IPS-15b (cell line): ENCODE measurements around the gene PILRA.
"Not testable (repeated sequence)": the region's sequence is repeated elsewhere in the genome, so short reads cannot be mapped to it uniquely, and the experiment has no call there.

Experiments
- H3K27me3 ChIP-seq: one replicate; pipeline ENCODE4 v1.6.1; 2013; ENCODE audit warnings: low read length; ENCODE audit not compliant: control insufficient read depth, insufficient read depth
- H3K36me3 ChIP-seq: one replicate; pipeline ENCODE4 v1.6.1; 2013; ENCODE audit warnings: low read length; ENCODE audit not compliant: control insufficient read depth, insufficient read depth
- H3K4me1 ChIP-seq: one replicate; pipeline ENCODE4 v1.6.1; 2013; ENCODE audit warnings: mild to moderate bottlenecking, low read length; ENCODE audit not compliant: control insufficient read depth, insufficient read depth
- H3K4me3 ChIP-seq: one replicate; pipeline ENCODE4 v1.5.1; 2013; ENCODE audit warnings: low read depth, low read length
- H3K9ac ChIP-seq: one replicate; pipeline ENCODE4 v1.6.1; 2013; ENCODE audit warnings: low read depth, mild to moderate bottlenecking, low read length
- H3K9me3 ChIP-seq: one replicate; pipeline ENCODE4 v1.6.1; 2013; ENCODE audit warnings: mild to moderate bottlenecking, low read length; ENCODE audit not compliant: control insufficient read depth, insufficient read depth

Gene PILRA

DNA sequence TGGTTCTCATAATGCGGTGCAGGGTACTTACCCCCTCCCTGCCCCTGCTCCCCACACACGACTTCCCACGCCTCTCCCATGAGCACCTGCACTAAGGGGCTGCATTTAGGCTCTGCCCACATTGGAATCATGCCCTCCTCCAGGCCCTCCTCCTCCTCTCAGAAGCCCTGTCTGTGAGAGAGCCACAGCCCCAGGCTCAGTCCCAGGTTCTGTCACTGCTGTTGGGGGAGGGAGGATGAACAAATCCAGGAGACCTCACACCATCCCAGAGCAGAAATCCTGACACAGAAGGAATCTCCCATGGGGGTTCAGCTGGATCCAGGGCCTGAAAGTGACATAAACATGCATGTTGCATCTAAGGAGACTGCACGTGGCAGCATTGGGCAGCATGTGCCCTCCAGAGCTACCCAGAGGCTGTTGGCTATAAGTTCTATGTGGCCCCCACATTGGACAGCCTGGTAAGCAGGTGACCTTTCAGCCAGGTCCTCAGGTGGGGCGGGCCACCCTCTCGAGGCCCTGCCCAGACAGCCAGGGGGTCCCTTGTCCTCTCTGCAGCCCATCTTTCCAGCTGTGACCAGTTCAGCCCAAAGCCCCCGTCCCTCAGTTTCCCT lies 1.6 kb upstream of the PILRA start:
- Histone ChIP-seq H3K36me3 (peaks cover 5% of the 10 kb centered on the region), H3K9ac (no peak overlapping the region), H3K4me1 (peaks cover 5% of the 10 kb centered on the region), H3K4me3 (no peak overlapping the region), H3K9me3 (no peaks in the 10 kb centered on the region), H3K27me3 (no peaks in the 10 kb centered on the region)

DNA sequence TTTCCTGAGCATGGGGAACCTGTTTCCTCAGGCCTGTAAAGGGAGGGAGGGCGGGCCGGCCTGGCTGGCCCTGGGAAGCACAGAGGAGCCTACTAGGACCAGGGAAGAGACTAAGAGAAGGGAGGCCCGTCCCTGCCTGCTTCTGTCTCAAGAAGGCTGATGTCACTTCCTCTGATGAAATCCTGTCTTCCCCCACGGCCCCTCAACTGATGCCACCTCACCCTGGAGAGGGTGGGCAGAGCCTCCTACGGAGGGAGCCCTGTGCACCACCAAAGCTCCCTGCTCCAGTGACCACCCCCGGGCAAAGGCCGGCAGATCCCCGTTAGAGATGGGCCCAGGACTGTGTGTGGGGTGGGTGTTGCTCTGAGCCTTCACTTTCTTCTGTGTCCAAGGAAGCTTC lies 1.0 kb upstream of the PILRA start:
- Histone ChIP-seq H3K27me3 (no peaks in the 10 kb centered on the region), H3K36me3 (peaks cover 5% of the 10 kb centered on the region), H3K9ac (no peak overlapping the region), H3K4me1 (peaks cover 5% of the 10 kb centered on the region), H3K4me3 (no peak overlapping the region), H3K9me3 (no peaks in the 10 kb centered on the region)

DNA sequence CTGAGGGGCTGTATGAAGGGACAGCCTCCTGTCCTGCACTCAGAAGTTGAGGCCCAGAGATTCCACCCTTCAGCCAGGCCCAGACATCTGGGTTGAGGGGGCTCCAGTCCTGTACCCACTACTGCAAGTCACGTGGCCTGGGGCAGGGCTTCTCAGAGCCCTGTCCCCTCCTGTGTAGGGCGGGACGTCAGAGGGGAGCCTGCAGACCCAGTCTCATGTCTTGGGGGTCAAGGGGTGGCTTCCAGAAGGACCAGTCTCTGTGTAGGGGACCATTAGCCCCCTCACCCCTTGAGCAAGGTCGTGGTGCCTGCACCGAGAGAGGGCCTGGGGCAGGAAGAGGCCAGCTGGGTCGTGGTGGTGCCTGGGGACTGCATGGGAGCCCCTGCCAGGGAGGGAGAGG lies 593 bp upstream of the PILRA start:
- Histone ChIP-seq H3K27me3 (no peaks in the 10 kb centered on the region), H3K4me3 (no peak overlapping the region), H3K9me3 (no peaks in the 10 kb centered on the region), H3K9ac (no peak overlapping the region), H3K36me3 (peaks cover 5% of the 10 kb centered on the region), H3K4me1 (peaks cover 5% of the 10 kb centered on the region)

DNA sequence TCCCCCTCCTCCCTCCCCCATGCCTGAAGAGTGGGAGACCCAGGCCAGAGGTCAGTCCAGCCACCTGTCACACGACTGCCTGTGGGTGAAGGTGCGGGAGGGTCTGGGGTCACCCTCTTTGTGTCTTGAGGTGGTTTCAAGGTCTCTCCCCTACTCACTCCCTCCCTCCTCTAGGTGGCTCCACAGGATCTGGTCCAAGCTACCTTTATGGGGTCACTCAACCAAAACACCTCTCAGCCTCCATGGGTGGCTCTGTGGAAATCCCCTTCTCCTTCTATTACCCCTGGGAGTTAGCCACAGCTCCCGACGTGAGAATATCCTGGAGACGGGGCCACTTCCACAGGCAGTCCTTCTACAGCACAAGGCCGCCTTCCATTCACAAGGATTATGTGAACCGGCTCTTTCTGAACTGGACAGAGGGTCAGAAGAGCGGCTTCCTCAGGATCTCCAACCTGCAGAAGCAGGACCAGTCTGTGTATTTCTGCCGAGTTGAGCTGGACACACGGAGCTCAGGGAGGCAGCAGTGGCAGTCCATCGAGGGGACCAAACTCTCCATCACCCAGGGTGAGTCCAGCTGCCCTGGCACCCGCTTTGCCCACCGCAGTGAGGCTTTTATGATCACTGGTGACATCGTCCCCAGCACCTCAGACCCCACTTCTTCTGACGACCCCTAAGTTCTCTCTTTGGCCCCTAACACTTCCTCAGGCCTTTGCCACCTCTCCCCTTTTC lies 747 bp downstream of the PILRA start:
- not testable (repeated sequence) for H3K4me3 ChIP-seq, H3K4me1 ChIP-seq, H3K9ac ChIP-seq, H3K9me3 ChIP-seq, H3K27me3 ChIP-seq, H3K36me3 ChIP-seq

DNA sequence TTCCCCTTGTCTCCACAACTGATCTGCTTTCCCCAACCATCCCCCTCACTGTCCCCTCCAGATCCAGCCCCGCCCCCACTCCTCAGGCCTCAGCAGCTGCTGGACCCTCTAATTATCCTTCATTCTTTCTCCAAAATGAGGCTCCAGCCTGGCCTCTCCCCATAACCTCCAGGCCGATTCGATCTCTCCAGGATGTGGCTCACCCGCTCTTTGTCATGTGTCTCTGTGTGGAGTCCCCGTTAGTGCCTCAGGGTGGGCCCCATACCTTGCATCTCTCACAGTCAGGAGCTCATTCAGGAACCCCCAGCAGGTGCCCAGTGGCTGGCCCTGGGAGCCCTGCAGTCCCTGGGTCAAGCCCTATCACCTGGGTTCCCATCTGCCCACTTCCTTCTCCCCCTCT lies 1.3 kb downstream of the PILRA start:
- Histone ChIP-seq H3K36me3 (no peaks in the 10 kb centered on the region), H3K9me3 (no peaks in the 10 kb centered on the region), H3K4me3 (no peak overlapping the region), H3K9ac (no peak overlapping the region), H3K27me3 (no peaks in the 10 kb centered on the region), H3K4me1 (peaks cover 2% of the 10 kb centered on the region)

DNA sequence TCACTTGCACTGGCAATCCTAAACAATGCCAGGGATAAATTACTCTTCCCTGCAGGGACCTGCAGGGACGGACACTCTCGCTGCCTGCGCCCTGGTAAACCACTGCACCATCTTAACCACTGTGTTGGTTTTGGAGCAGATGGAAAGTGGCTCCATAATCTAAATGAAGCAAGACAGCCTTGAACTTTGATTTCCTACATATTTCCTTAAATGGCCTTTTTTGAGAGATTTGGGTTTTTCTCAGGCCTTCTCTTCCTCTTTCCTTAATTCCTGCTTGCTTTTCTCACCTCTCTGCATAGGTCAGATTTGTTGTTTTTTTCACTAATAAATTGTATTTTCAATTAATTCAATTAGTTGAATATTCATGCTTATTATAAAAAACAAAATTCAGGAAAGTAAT lies 2.8 kb downstream of the PILRA start:
- H3K4me3 ChIP-seq: no peak overlapping the region
- H3K4me1 ChIP-seq: no peaks in the 10 kb centered on the region
- H3K9me3 ChIP-seq: no peaks in the 10 kb centered on the region
- no peak overlapping the region for H3K9ac ChIP-seq
- H3K36me3 ChIP-seq: no peaks in the 10 kb centered on the region
- H3K27me3 ChIP-seq: no peaks in the 10 kb centered on the region

DNA sequence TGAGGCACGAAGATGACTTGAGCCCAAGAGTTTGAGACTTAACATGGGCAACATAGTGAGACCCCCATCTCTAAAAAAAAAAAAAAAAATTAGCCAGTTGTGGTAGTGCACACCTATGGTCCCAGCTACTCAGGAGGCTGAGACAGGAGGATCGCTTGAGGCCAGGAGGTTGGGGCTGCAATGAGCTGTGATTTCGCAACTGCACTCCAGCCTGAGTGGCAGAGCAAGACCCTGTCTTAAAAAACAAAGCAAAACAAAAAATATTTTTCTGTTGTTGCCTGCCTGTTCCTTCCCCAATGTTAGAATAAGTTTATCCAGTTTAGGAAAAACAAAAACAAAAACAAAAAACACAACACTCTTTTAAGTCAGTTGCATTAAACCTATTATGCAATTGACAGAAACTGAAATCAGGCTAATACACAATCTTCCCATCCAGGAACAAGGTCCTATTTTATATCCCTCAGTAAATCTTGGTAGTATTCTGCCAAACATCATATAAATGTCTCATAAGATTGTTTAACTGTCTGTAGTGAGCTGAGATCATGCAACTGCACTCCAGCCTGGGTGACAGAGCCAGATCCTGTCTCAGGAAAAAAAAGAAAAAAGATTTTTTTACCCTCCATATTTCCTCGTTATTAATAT lies 4.9 kb downstream of the PILRA start:
- H3K4me3 ChIP-seq: no peak overlapping the region
- H3K9me3 ChIP-seq: no peaks in the 10 kb centered on the region
- no peak overlapping the region for H3K9ac ChIP-seq
- H3K4me1 ChIP-seq: no peaks in the 10 kb centered on the region
- H3K27me3 ChIP-seq: no peaks in the 10 kb centered on the region
- no peaks in the 10 kb centered on the region for H3K36me3 ChIP-seq

DNA sequence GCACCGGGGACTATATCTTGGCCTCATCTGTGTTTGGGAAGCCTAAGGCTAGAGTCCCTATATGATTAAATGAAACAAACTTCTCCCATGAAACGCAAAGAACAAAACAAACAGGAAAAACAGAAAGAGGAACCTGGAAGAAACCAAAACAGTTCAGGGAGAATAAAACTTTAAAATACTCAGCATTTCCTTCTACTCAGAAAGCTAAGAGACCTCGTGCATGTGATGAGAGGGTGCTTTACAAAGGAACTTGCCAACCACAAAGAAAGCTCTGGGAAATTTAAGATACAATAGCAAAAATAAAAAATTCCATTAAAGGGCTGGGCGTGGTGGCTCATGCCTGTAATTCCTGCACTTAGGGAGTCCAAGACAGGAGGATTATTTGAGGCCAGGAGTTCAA lies 6.9 kb downstream of the PILRA start:
- H3K27me3 ChIP-seq: no peaks in the 10 kb centered on the region
- H3K9ac ChIP-seq: no peak overlapping the region
- no peaks in the 10 kb centered on the region for H3K9me3 ChIP-seq
- no peak overlapping the region for H3K4me3 ChIP-seq
- no peaks in the 10 kb centered on the region for H3K4me1 ChIP-seq
- no peaks in the 10 kb centered on the region for H3K36me3 ChIP-seq

DNA sequence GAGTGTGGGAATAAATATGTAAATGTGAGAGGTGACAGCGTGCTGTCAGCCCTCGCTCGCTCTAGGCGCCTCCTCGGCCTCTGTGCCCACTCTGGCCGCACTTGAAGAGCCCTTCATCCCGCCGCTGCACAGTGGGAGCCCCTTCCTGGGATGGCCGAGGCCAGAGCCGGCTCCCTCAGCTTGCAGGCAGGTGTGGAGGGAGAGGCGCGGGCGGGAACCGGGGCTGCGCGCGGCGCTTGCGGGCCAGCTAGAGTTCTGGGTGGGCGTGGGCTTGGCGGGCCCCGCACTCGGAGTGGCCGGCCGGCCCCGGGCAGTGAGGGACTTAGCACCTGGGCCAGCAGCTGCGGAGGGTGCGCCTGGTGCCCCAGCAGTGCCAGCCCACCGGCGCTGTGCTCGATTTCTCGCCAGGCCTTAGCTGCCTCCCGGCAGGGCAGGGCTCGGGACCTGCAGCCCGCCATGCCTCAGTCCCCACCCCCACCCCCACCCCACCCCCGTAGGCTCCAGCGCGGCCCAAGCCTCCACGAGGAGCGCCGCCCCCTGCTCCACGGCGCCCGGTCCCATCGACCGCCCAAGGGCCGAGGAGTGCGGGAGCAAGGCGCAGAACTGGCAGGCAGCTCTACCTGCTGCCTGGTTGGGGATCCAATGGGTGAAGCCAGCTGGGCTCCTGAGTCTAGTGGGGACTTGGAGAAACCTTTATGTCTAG lies 8.4 kb downstream of the PILRA start:
- H3K4me1 ChIP-seq, H3K9ac ChIP-seq, H3K36me3 ChIP-seq, H3K4me3 ChIP-seq, H3K27me3 ChIP-seq, H3K9me3 ChIP-seq: not testable (repeated sequence)

DNA sequence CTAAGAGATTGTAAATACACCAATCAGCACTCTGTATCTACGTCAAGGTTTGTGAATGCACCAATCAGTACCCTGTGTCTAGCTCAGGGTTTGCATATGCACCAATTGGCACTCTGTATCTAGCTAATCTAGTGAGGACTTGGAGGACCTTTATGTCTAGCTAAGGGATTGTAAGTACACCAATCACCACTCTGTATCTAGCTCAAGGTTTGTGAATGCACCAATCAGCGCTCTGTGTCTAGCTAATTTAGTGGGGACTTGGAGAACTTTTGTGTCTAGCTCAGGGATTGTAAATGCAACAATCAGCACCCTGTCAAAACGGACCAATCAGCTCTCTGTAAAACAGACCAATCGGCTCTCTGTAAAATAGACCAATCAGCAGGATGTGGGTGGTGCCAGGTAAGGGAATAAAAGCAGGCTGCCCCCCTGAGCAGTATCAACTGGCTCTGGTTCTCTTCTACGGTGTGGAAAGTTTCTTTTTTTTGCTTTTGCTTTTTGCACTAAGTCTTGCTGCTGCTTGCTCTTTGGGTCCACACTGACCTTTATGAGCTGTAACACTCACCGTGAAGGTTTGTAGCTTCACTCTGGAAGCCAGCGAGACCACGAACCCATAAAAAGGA lies 9.1 kb downstream of the PILRA start:
- not testable (repeated sequence) for H3K4me3 ChIP-seq, H3K4me1 ChIP-seq, H3K9ac ChIP-seq, H3K9me3 ChIP-seq, H3K36me3 ChIP-seq, H3K27me3 ChIP-seq

DNA sequence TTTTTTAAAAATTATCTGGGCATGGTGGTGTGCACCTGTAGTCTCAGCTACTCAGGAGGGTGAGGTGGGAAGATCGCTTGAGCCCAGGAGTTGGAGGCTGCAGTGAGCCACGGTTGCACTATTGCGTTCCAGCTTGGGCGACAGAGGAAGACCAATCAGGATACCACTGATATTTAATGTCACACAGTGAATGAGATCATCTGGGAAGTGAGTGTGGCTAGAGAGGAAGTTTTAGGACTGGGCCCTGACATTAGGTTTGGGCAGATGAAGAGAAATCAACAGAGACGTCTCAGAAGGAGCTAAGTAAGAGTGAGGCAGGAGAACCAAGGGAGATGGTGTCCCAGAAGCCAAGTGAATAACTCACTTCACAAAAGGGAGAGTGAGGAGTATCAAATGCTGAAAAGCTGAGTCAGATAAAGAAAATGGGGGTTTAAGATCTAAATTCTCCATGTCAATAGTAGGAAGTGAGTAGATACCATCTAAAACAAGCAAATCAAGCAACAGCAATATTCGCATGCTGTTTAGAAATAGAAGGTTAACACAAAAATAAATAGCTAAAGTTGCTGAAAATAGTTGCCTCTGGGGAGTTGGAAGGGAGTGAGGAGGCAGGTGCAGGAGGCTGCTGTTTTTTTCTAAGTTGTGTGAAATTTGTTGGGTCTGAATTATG lies 11.5 kb downstream of the PILRA start:
- Histone ChIP-seq H3K9me3 (no peaks in the 10 kb centered on the region), H3K4me1 (no peaks in the 10 kb centered on the region), H3K27me3 (no peaks in the 10 kb centered on the region), H3K36me3 (no peaks in the 10 kb centered on the region), H3K4me3 (no peak overlapping the region), H3K9ac (no peak overlapping the region)
